HepG2 (cell line): ENCODE measurements around the gene ATG3. TPM values are rescaled to one million over a fixed set of nuclear protein-coding genes. Genes with fewer than 3 reads are reported as not detected.
A peak's percentile ranks its signal among the peaks of the same experiment; 100 is the strongest.

Experiments
- ARNT2 ChIP-seq: sonication (generic); formaldehyde crosslinking; IDR thresholded peaks from 2 replicates; pipeline ENCODE4 v1.8.0; 2022; ENCODE audit warnings: mild to moderate bottlenecking, low read depth, missing genetic modification reagents, moderate library complexity
- ATF7-NPFF ChIP-seq: sonication (generic); formaldehyde crosslinking; IDR thresholded peaks from 2 replicates; pipeline ENCODE4 v1.8.1; 2023; ENCODE audit warnings: mild to moderate bottlenecking, low read depth, missing genetic modification reagents, moderate library complexity
- ELF3 ChIP-seq: IDR thresholded peaks from 2 replicates; pipeline ENCODE4 v1.6.1; 2016; ENCODE audit warnings: missing genetic modification reagents, missing compliant biosample characterization
- IKZF1 ChIP-seq: fragments of 450-650 bp; IDR thresholded peaks from 2 replicates; pipeline ENCODE4 v1.7.1; 2016
- KAT8 ChIP-seq: IDR thresholded peaks from 2 replicates; pipeline ENCODE4 v1.6.1; 2016; ENCODE audit warnings: missing genetic modification reagents, missing compliant biosample characterization
- KMT2A ChIP-seq: sonication (generic); formaldehyde crosslinking; IDR thresholded peaks from 2 replicates; pipeline ENCODE4 v1.4.0; 2020; ENCODE audit warnings: missing genetic modification reagents
- ZNF891 ChIP-seq: sonication (generic); formaldehyde crosslinking; IDR thresholded peaks from 2 replicates; pipeline ENCODE4 v1.5.0; 2020; ENCODE audit warnings: mild to moderate bottlenecking, missing genetic modification reagents
- polyA plus RNA-seq, 8 experiments: library from polyadenylated mRNA; depleted of rRNA in 3 of 8; stranded (reverse) in 7 of 8; unstranded in 1 of 8; fragments of >200 nt; fragmentation: Illumina TruSeq in 4 of 8; extraction: Trizol in 4 of 8; gene quantifications; 2 replicates each; pipeline versions ENCODE4 v1.2.1 to v1.2.3, GENCODE V29; 2011 to 2016; ENCODE audit warnings: low read depth in 4 of 8, missing spikeins in 1 of 8, mixed read lengths in 1 of 8; ENCODE audit not compliant: insufficient read depth in 1 of 8
- total RNA-seq, 5 experiments: library from RNA; depleted of rRNA; stranded (reverse); fragments of >200 nt; fragmentation: Illumina TruSeq; extraction: Trizol; gene quantifications; 2 replicates each; pipeline ENCODE4 v1.2.3, GENCODE V29; 2016; ENCODE audit warnings: low read depth in 1 of 5
- TF ChIP-seq, protein P1 (sequence below): sonication (generic); formaldehyde crosslinking; IDR thresholded peaks from 2 replicates; pipeline ENCODE4 v1.4.0; 2020; ENCODE audit warnings: missing genetic modification reagents, low read depth, mild to moderate bottlenecking, borderline replicate concordance
- TF ChIP-seq, protein P2 (sequence below): sonication (generic); formaldehyde crosslinking; IDR thresholded peaks from 2 replicates; pipeline ENCODE4 v1.5.0; 2020; ENCODE audit warnings: mild to moderate bottlenecking, missing genetic modification reagents, borderline replicate concordance
- TF ChIP-seq, protein P3 (sequence below): IDR thresholded peaks from 2 replicates; pipeline ENCODE4 v1.6.1; 2016; ENCODE audit warnings: missing compliant biosample characterization, missing genetic modification reagents, borderline replicate concordance
- TF ChIP-seq, protein P4 (sequence below), 2 experiments: sonication (generic) in 1 of 2; formaldehyde crosslinking in 1 of 2; IDR thresholded peaks; 2 replicates each; pipeline versions ENCODE4 v1.6.1 to v1.9.0; 2014 to 2022; ENCODE audit warnings: antibody characterized with exemption in 1 of 2, borderline replicate concordance in 1 of 2, inconsistent platforms in 1 of 2, low read depth in 1 of 2, missing genetic modification reagents in 1 of 2

The ATG3 gene
- total and polyA plus RNA-seq, 2 of the 13 experiments (the other 11 are each of a cell fraction or from before 2014, with no cell fraction given): 19.6 to 34.8 TPM

DNA sequence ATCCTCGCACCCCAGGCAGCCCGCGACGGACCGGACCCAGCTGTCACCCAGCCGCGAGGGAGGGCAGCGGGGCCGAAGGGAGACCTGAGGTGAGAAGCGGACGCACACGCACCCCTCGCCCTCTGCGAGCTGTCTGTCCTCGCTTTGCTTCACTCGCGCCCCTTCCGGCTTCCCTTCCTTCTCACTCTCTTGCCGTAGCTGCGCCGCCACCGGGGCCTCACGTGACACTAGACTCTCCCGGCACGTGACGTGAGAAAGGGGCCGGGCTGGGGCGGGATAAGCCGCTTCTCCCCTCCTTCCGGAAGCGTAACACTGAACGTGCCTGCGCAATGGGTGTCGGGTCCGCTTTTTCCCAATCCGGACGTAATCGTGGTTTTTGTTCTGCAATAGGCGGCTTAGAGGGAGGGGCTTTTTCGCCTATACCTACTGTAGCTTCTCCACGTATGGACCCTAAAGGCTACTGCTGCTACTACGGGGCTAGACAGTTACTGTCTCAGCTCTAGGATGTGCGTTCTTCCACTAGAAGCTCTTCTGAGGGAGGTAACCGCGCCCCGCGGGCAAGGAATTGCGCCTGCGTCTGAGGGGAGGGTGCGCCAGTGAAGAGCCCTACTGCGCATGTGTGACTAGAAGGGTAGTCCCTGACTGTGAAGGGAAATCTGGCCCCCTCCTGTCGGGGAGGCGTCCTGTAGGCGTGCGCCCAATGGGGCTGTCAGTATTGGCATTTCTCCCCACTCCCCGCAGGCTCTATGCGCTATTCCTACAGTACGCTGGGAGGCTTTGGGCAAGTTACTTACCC, at the start of gene ATG3, which contains the start of gene SLC35A5 (continued):
- TF ChIP-seq KMT2A (no peak; the same call in none of the 2 replicates), IKZF1 (no peak), ATF7-NPFF (peak; percentile 72; the same call in 1 of the 2 replicates), ARNT2 (CRISPR knock-in tag) (peak; percentile 94; the same call in 1 of the 2 replicates), KAT8 (CRISPR knock-in tag) (peak; percentile 98), ELF3 (CRISPR knock-in tag) (peak; percentile 72), ZNF891 (CRISPR knock-in tag) (no peak; the same call in none of the 2 replicates)
- TF ChIP-seq, protein P1, sequence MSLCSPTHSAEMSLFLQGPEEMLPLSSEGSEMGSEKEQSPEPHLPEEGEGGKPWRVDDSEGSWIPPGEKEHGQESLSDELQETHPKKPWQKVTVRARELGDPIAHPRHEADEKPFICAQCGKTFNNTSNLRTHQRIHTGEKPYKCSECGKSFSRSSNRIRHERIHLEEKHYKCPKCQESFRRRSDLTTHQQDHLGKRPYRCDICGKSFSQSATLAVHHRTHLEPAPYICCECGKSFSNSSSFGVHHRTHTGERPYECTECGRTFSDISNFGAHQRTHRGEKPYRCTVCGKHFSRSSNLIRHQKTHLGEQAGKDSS: peak; percentile 12; the same call in 1 of the 2 replicates
- TF ChIP-seq, protein P2, sequence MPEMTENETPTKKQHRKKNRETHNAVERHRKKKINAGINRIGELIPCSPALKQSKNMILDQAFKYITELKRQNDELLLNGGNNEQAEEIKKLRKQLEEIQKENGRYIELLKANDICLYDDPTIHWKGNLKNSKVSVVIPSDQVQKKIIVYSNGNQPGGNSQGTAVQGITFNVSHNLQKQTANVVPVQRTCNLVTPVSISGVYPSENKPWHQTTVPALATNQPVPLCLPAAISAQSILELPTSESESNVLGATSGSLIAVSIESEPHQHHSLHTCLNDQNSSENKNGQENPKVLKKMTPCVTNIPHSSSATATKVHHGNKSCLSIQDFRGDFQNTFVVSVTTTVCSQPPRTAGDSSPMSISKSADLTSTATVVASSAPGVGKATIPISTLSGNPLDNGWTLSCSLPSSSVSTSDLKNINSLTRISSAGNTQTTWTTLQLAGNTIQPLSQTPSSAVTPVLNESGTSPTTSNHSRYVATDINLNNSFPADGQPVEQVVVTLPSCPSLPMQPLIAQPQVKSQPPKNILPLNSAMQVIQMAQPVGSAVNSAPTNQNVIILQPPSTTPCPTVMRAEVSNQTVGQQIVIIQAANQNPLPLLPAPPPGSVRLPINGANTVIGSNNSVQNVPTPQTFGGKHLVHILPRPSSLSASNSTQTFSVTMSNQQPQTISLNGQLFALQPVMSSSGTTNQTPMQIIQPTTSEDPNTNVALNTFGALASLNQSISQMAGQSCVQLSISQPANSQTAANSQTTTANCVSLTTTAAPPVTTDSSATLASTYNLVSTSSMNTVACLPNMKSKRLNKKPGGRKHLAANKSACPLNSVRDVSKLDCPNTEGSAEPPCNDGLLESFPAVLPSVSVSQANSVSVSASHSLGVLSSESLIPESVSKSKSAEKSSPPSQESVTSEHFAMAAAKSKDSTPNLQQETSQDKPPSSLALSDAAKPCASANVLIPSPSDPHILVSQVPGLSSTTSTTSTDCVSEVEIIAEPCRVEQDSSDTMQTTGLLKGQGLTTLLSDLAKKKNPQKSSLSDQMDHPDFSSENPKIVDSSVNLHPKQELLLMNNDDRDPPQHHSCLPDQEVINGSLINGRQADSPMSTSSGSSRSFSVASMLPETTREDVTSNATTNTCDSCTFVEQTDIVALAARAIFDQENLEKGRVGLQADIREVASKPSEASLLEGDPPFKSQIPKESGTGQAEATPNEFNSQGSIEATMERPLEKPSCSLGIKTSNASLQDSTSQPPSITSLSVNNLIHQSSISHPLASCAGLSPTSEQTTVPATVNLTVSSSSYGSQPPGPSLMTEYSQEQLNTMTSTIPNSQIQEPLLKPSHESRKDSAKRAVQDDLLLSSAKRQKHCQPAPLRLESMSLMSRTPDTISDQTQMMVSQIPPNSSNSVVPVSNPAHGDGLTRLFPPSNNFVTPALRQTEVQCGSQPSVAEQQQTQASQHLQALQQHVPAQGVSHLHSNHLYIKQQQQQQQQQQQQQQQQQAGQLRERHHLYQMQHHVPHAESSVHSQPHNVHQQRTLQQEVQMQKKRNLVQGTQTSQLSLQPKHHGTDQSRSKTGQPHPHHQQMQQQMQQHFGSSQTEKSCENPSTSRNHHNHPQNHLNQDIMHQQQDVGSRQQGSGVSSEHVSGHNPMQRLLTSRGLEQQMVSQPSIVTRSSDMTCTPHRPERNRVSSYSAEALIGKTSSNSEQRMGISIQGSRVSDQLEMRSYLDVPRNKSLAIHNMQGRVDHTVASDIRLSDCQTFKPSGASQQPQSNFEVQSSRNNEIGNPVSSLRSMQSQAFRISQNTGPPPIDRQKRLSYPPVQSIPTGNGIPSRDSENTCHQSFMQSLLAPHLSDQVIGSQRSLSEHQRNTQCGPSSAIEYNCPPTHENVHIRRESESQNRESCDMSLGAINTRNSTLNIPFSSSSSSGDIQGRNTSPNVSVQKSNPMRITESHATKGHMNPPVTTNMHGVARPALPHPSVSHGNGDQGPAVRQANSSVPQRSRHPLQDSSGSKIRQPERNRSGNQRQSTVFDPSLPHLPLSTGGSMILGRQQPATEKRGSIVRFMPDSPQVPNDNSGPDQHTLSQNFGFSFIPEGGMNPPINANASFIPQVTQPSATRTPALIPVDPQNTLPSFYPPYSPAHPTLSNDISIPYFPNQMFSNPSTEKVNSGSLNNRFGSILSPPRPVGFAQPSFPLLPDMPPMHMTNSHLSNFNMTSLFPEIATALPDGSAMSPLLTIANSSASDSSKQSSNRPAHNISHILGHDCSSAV (CRISPR knock-in tag): no peak
- TF ChIP-seq, protein P3, sequence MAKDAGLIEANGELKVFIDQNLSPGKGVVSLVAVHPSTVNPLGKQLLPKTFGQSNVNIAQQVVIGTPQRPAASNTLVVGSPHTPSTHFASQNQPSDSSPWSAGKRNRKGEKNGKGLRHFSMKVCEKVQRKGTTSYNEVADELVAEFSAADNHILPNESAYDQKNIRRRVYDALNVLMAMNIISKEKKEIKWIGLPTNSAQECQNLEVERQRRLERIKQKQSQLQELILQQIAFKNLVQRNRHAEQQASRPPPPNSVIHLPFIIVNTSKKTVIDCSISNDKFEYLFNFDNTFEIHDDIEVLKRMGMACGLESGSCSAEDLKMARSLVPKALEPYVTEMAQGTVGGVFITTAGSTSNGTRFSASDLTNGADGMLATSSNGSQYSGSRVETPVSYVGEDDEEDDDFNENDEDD (CRISPR knock-in tag): peak; percentile 86
- TF ChIP-seq, protein P4, sequence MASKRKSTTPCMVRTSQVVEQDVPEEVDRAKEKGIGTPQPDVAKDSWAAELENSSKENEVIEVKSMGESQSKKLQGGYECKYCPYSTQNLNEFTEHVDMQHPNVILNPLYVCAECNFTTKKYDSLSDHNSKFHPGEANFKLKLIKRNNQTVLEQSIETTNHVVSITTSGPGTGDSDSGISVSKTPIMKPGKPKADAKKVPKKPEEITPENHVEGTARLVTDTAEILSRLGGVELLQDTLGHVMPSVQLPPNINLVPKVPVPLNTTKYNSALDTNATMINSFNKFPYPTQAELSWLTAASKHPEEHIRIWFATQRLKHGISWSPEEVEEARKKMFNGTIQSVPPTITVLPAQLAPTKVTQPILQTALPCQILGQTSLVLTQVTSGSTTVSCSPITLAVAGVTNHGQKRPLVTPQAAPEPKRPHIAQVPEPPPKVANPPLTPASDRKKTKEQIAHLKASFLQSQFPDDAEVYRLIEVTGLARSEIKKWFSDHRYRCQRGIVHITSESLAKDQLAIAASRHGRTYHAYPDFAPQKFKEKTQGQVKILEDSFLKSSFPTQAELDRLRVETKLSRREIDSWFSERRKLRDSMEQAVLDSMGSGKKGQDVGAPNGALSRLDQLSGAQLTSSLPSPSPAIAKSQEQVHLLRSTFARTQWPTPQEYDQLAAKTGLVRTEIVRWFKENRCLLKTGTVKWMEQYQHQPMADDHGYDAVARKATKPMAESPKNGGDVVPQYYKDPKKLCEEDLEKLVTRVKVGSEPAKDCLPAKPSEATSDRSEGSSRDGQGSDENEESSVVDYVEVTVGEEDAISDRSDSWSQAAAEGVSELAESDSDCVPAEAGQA (IDR thresholded peaks at IDR 0.05; ENCODE audit: low read depth): peak; percentile 65; the same call in 1 of the 2 replicates
- TF ChIP-seq, protein P4 (CRISPR knock-in tag; IDR thresholded peaks at IDR 0.05; ENCODE audit: borderline replicate concordance): no peak
